ENCODE results near the gene R3HDM4. TPM values are rescaled to one million over a fixed set of nuclear protein-coding genes. Genes with fewer than 3 reads are reported as not detected.

The R3HDM4 gene
- total RNA-seq, 2 donors from 2014 or later: 37.6 to 42.4 TPM

GRCh38 chr19:900302-901111, 12.5 kb downstream of the R3HDM4 start:
- peaks cover 0 to 9% of the 10 kb centered on the region in 2 donors for H3K4me1 ChIP-seq (ENCODE audit: control insufficient read depth in 1 of 2, low read depth in 2 of 2)
- H3K9me3 ChIP-seq: no peaks in the 10 kb centered on the region
- no peak for ATAC-seq (ENCODE audit: insufficient number of reproducible peaks, low FRiP score, low read depth)
- no peak for DNase-seq (ENCODE audit: low spot score)
- no peaks in the 10 kb centered on the region for H3K27me3 ChIP-seq (replicated peaks; ENCODE audit: insufficient read depth)
- no peaks in the 10 kb centered on the region for H3K36me3 ChIP-seq
- TF ChIP-seq, protein P1, sequence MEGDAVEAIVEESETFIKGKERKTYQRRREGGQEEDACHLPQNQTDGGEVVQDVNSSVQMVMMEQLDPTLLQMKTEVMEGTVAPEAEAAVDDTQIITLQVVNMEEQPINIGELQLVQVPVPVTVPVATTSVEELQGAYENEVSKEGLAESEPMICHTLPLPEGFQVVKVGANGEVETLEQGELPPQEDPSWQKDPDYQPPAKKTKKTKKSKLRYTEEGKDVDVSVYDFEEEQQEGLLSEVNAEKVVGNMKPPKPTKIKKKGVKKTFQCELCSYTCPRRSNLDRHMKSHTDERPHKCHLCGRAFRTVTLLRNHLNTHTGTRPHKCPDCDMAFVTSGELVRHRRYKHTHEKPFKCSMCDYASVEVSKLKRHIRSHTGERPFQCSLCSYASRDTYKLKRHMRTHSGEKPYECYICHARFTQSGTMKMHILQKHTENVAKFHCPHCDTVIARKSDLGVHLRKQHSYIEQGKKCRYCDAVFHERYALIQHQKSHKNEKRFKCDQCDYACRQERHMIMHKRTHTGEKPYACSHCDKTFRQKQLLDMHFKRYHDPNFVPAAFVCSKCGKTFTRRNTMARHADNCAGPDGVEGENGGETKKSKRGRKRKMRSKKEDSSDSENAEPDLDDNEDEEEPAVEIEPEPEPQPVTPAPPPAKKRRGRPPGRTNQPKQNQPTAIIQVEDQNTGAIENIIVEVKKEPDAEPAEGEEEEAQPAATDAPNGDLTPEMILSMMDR (IDR thresholded peaks at IDR 0.05): no peak
- no peak overlapping the region for H3K4me3 ChIP-seq
- no peak overlapping the region for H3K27ac ChIP-seq

- ATAC-seq (ENCODE audit: insufficient number of reproducible peaks, low FRiP score, low read depth): no peak
- TF ChIP-seq, protein P1 (IDR thresholded peaks at IDR 0.05): no peak
- no peak overlapping the region for H3K27ac ChIP-seq
Measured at GRCh38 chr19:900043-900301, 13.0 kb downstream of the R3HDM4 start.

DNA sequence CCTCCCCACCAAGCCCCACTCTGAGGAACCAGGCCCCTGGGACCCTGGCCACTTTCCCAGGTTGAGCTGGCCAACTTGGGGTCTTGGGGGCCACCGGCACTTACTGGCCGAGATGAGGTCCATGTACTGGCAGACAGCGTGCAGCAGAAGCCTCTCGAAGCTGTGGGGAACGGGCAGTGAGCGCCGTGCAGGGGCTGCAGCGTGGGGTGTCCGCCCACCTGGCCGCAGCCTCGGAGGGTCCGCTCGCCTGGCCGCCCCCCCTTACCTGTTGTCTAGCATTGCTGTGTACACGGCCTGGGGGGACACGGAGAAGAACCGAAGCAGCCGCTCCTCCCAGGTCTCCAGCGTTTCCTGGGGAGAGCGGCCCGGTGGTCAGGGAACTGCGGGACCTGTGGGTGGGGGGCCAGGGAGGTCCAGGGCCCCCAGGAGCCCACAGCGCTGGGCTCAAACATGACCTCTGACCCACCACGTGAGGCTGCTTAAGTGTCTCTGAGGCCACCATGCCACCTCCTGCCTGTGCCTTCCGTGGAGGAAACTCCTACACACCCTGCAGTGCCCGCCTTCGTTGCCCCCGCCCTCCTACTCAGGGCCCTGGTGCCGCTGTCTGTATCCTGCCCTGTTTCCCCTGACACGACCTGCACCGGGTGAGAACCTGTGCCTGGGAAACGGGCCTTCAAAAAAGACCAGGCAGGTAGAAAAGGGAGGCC, 13.5 kb downstream of the R3HDM4 start:
- TF ChIP-seq, protein P1 (IDR thresholded peaks at IDR 0.05): no peak
- DNase-seq (ENCODE audit: low spot score): no peak
- H3K4me1 ChIP-seq (ENCODE audit: control insufficient read depth in 1 of 2, low read depth in 2 of 2): peaks cover 0 to 9% of the 10 kb centered on the region in 2 donors
- H3K36me3 ChIP-seq: no peaks in the 10 kb centered on the region
- H3K27ac ChIP-seq: no peak overlapping the region
- no peaks in the 10 kb centered on the region for H3K9me3 ChIP-seq
- H3K4me3 ChIP-seq: no peak overlapping the region
- no peak for ATAC-seq (ENCODE audit: insufficient number of reproducible peaks, low FRiP score, low read depth)
- no peaks in the 10 kb centered on the region for H3K27me3 ChIP-seq (replicated peaks; ENCODE audit: insufficient read depth)

More at GRCh38 chr19:900043-900301, 13.0 kb downstream of the R3HDM4 start:
- Histone ChIP-seq H3K4me3 (no peak overlapping the region), H3K27me3 (replicated peaks; ENCODE audit: insufficient read depth) (no peaks in the 10 kb centered on the region), H3K9me3 (no peaks in the 10 kb centered on the region), H3K36me3 (no peaks in the 10 kb centered on the region), H3K4me1 (ENCODE audit: control insufficient read depth in 1 of 2, low read depth in 2 of 2) (peaks cover 0 to 9% of the 10 kb centered on the region in 2 donors)
- DNase-seq (ENCODE audit: low spot score): no peak

DNA sequence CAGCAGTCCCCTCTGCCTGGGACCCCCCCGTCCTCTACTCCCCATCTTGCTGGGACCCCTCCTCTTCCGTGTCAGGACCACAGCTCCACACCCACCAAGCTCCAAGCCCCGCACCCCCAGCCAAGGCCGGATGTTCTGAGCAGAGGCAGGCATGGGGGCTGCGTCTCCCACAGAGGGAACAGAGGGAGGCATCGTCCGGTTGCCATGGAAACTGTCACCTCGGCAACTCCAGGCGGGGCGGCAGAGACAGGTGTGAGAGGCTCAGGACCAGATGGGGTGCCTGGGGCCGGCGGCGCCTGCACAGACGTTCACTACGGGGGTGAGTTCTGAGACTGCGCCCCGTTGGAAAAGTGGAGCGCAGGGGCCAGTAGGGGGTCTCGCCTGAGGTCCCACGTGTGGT, 14.4 kb downstream of the R3HDM4 start:
- Histone ChIP-seq H3K4me3 (no peak overlapping the region), H3K27ac (no peak overlapping the region), H3K36me3 (no peaks in the 10 kb centered on the region), H3K4me1 (ENCODE audit: control insufficient read depth in 1 of 2, low read depth in 2 of 2) (peaks cover 0 to 12% of the 10 kb centered on the region in 2 donors), H3K27me3 (replicated peaks; ENCODE audit: insufficient read depth) (no peaks in the 10 kb centered on the region), H3K9me3 (no peaks in the 10 kb centered on the region)
- TF ChIP-seq, protein P1 (IDR thresholded peaks at IDR 0.05): no peak
- ATAC-seq (ENCODE audit: insufficient number of reproducible peaks, low FRiP score, low read depth) (no peak), DNase-seq (ENCODE audit: low spot score) (no peak)

- H3K27me3 ChIP-seq (replicated peaks; ENCODE audit: insufficient read depth): no peaks in the 10 kb centered on the region
- DNase-seq (ENCODE audit: low spot score) (no peak), ATAC-seq (ENCODE audit: insufficient number of reproducible peaks, low FRiP score, low read depth) (no peak)
- no peak overlapping the region for H3K27ac ChIP-seq
- no peaks in the 10 kb centered on the region for H3K36me3 ChIP-seq
- peaks cover 0 to 7% of the 10 kb centered on the region in 2 donors for H3K4me1 ChIP-seq (ENCODE audit: control insufficient read depth in 1 of 2, low read depth in 2 of 2)
- TF ChIP-seq, protein P1 (IDR thresholded peaks at IDR 0.05): no peak
- no peak overlapping the region for H3K4me3 ChIP-seq
- no peaks in the 10 kb centered on the region for H3K9me3 ChIP-seq
Measured at GRCh38 chr19:897442-898039, 15.5 kb downstream of the R3HDM4 start.
